Effector CD4-positive, alpha-beta T cell (primary cell): ENCODE data around the gene IFI16.
A peak's percentile ranks its signal among the peaks of the same experiment; 100 is the strongest.
"Not testable (repeated sequence)": the region's sequence is repeated elsewhere in the genome, so short reads cannot be mapped to it uniquely, and the experiment has no call there.

Source experiments
- DNase-seq: peaks from one replicate; pipeline ENCODE4 v3.0.0-alpha.2; 2020
- total RNA-seq: gene quantifications from one replicate; lab custom pipeline; 2026; lab: John Stamatoyannopoulos, UW

IFI16 gene
- total RNA-seq: 150 reads per million, percentile 89 among the genes with 10 or more reads in this experiment

- peak; percentile 42 for DNase-seq
Observed at GRCh38 chr1:159009704-159010361, at the start of gene IFI16. TSS of gene IFI16 (plus strand) at chr1:159009907. CDS start at chr1:159014681, 4,774 bp downstream.

GRCh38 chr1:158961178-158961577 is 48.5 kb upstream of the IFI16 start:
- no peak for DNase-seq

- DNase-seq: no peak
Observed at GRCh38 chr1:158962983-158963382, 46.7 kb upstream of the IFI16 start.

- no peak for DNase-seq
Observed at GRCh38 chr1:158969166-158969565, 40.5 kb upstream of the IFI16 start.

GRCh38 chr1:158969855-158970254 is 39.9 kb upstream of the IFI16 start:
- no peak for DNase-seq

GRCh38 chr1:158972841-158973240 is 36.9 kb upstream of the IFI16 start:
- no peak for DNase-seq

- no peak for DNase-seq
Observed at GRCh38 chr1:158976219-158976618, 33.5 kb upstream of the IFI16 start.

- no peak for DNase-seq
Observed at GRCh38 chr1:158978730-158979129, 31.0 kb upstream of the IFI16 start.

GRCh38 chr1:158979229-158979628 is 30.5 kb upstream of the IFI16 start:
- no peak for DNase-seq

- no peak for DNase-seq
Observed at GRCh38 chr1:158983235-158983634, 26.5 kb upstream of the IFI16 start.

- DNase-seq: no peak
Observed at GRCh38 chr1:158984386-158984785, 25.3 kb upstream of the IFI16 start.

- no peak for DNase-seq
Observed at GRCh38 chr1:158989424-158989823, 20.3 kb upstream of the IFI16 start.

GRCh38 chr1:158992787-158993312 is 16.9 kb upstream of the IFI16 start:
- DNase-seq: no peak

- DNase-seq: no peak
Observed at GRCh38 chr1:158996998-158997397, 12.7 kb upstream of the IFI16 start.

- DNase-seq: no peak
Observed at GRCh38 chr1:158998037-158998780, 11.5 kb upstream of the IFI16 start.

- DNase-seq: peak; percentile 37
Observed at GRCh38 chr1:158998781-158999161, 10.9 kb upstream of the IFI16 start.

GRCh38 chr1:158999316-159000069 is 10.2 kb upstream of the IFI16 start:
- DNase-seq: no peak

- DNase-seq: no peak
Observed at GRCh38 chr1:159000070-159000409, 9.7 kb upstream of the IFI16 start.

- DNase-seq: no peak
Observed at GRCh38 chr1:159000625-159001024, 9.1 kb upstream of the IFI16 start.

GRCh38 chr1:159005161-159005560 is 4.5 kb upstream of the IFI16 start:
- no peak for DNase-seq

GRCh38 chr1:159005676-159006075 is 4.0 kb upstream of the IFI16 start:
- no peak for DNase-seq

- DNase-seq: not testable (repeated sequence)
Observed at GRCh38 chr1:159006210-159006807, 3.4 kb upstream of the IFI16 start.

- no peak for DNase-seq
Observed at GRCh38 chr1:159007726-159008125, 2.0 kb upstream of the IFI16 start.
